ENCODE data around the gene CDCP2. TPM values are rescaled to one million over a fixed set of nuclear protein-coding genes. Genes with fewer than 3 reads are reported as not detected.

CDCP2 gene
- total and polyA plus RNA-seq, 2 of the 8 experiments (the other 6 are each of a cell fraction or from before 2014, with no cell fraction given), result not detected

DNA sequence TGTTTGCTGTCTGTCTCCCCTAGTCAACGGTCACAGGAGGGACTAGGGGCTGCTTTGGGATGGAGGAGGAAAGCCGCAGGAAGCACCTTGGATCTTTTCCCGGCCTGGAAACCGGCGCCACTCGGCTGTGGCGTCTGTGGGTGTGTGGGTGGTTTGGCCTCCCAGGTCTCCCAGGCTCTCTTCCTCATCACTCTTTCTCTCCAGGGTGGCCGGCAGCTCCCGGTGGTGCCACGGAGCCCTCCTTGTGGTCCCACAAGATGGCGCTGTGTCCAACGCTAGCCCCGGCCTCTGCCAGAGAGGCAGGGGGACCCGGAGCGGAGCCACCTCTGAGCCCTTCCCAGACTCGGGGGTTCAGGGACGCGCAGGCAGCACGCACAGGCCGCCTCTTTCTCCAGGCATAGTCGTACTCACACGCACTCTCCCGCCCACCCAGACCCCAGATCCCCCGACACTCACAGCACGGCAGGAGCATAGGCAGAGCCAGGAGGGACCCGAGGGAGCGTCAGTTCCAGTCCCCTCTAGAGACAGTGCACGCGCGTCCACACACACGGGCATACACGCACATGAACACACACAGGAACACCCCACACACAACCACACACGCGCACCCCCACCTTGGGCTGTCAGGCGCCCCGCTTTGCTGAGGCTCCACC lies 31.2 kb downstream of the CDCP2 start:
- no peak overlapping the region for H3K9ac ChIP-seq (replicated peaks in 1 of 4; ENCODE audit: extremely low read depth in 1 of 4, low read depth in 3 of 4, low read length in 3 of 4)
- H2AFZ ChIP-seq (ENCODE audit: low read length), result peak overlapping the region; percentile 85
- peak; percentile 65 for FAIRE-seq
- TF ChIP-seq GTF2F1 (IDR thresholded peaks at IDR 0.05; ENCODE audit: borderline replicate concordance, low read depth, low read length) (no peak), TCF12 (IDR thresholded peaks at IDR 0.05; ENCODE audit: low read depth, low read length) (no peak), HDAC6 (IDR thresholded peaks at IDR 0.05; ENCODE audit: low read depth, low read length) (no peak), SUZ12 (IDR thresholded peaks at IDR 0.05; ENCODE audit: low read length) (peak; percentile 31; the same call in 1 of the 2 replicates), POLR2A (IDR thresholded peaks at IDR 0.05; ENCODE audit: control extremely low read depth in 1 of 2, low read depth in 2 of 2, low read length in 2 of 2) (peak in 1 of 2 experiments; percentile 36; a peak in 1 of 3 replicates), TAF1 (IDR thresholded peaks at IDR 0.05; ENCODE audit: low read depth, low read length) (peak; percentile 44; the same call in 1 of the 2 replicates), RAD21 (IDR thresholded peaks at IDR 0.05 in 1 of 2, conservative IDR thresholded peaks at IDR 0.05 in 1 of 2; ENCODE audit: low read depth in 2 of 2, low read length in 2 of 2) (peak; percentile 83 to 92), YY1 (IDR thresholded peaks at IDR 0.05; ENCODE audit: low read depth, low read length) (peak; percentile 35; the same call in 1 of the 2 replicates)
- TF ChIP-seq, protein P1, sequence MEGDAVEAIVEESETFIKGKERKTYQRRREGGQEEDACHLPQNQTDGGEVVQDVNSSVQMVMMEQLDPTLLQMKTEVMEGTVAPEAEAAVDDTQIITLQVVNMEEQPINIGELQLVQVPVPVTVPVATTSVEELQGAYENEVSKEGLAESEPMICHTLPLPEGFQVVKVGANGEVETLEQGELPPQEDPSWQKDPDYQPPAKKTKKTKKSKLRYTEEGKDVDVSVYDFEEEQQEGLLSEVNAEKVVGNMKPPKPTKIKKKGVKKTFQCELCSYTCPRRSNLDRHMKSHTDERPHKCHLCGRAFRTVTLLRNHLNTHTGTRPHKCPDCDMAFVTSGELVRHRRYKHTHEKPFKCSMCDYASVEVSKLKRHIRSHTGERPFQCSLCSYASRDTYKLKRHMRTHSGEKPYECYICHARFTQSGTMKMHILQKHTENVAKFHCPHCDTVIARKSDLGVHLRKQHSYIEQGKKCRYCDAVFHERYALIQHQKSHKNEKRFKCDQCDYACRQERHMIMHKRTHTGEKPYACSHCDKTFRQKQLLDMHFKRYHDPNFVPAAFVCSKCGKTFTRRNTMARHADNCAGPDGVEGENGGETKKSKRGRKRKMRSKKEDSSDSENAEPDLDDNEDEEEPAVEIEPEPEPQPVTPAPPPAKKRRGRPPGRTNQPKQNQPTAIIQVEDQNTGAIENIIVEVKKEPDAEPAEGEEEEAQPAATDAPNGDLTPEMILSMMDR (IDR thresholded peaks at IDR 0.05; ENCODE audit: control extremely low read depth in 1 of 3, insufficient read depth in 1 of 3, low read depth in 1 of 3, low read length in 3 of 3), result peak; percentile 78 to 85 (median 84)

More for the DNA sequence above, 31.2 kb downstream of the CDCP2 start:
- H3K4me2 ChIP-seq (ENCODE audit: insufficient read depth in 1 of 2, low read depth in 2 of 2, low read length in 2 of 2), result peak overlapping the region; percentile 26 to 74
- no peak overlapping the region for H3K4ac ChIP-seq (replicated peaks; ENCODE audit: insufficient read length, low read depth, low read length)
- peak overlapping the region; percentile 1 to 45 (median 17); a peak in 5 of 8 replicates for H3K4me3 ChIP-seq (ENCODE audit: extremely low read depth in 1 of 4, insufficient read depth in 2 of 4, low read depth in 3 of 4, low read length in 4 of 4)
- H3K79me1 ChIP-seq (ENCODE audit: low read depth, low read length), result no peaks in the 10 kb centered on the region
- peak overlapping the region; percentile 95 for H2BK12ac ChIP-seq (ENCODE audit: low read depth, low read length)
- H3K4me1 ChIP-seq (replicated peaks in 1 of 4; ENCODE audit: control insufficient read depth in 3 of 4, insufficient read depth in 4 of 4, low read length in 3 of 4), result peaks cover 7 to 24% (median 15%) of the 10 kb centered on the region in 4 experiments
- POLR2A ChIA-PET (ENCODE audit: partially characterized antibody), result interaction anchor here (0.8 to 2.9 kb wide), 8 partner anchors 10 to 367 kb away, joined by 3 to 8 read pairs (median 4); partner anchors contain the start of genes CYB5RL and MRPL37
- H4K5ac ChIP-seq (ENCODE audit: insufficient read length, low read depth, low read length), result peak overlapping the region; percentile 19
- peaks cover 0 to 11% (median 8%) of the 10 kb centered on the region in 4 experiments; a peak in 5 of 7 replicates for H3K27me3 ChIP-seq (replicated peaks in 1 of 4; ENCODE audit: control insufficient read depth in 3 of 4, extremely low read depth in 1 of 4, insufficient read depth in 3 of 4, low read length in 3 of 4)
- no peak overlapping the region for H3K27ac ChIP-seq (ENCODE audit: low read depth, low read length)
- H3K9me3 ChIP-seq (ENCODE audit: insufficient read depth in 2 of 2, low read depth in 1 of 2, low read length in 1 of 2), result no peaks in the 10 kb centered on the region
- no peak overlapping the region for H2BK120ac ChIP-seq (replicated peaks; ENCODE audit: low read depth, low read length)
- H2BK15ac ChIP-seq (ENCODE audit: low read length), result peak overlapping the region; percentile 94
- H3K79me2 ChIP-seq (ENCODE audit: control insufficient read depth in 1 of 2, insufficient read depth in 2 of 2, low read length in 2 of 2), result no peaks in the 10 kb centered on the region
- peaks cover 0 to 7% of the 10 kb centered on the region in 2 experiments for H4K20me1 ChIP-seq (replicated peaks in 1 of 2; ENCODE audit: control insufficient read depth in 1 of 2, insufficient read depth in 2 of 2, low read length in 2 of 2)
- no peak overlapping the region for H2AK5ac ChIP-seq (ENCODE audit: low read depth, low read length)
- peak overlapping the region; percentile 75 for H4K91ac ChIP-seq (replicated peaks; ENCODE audit: insufficient read length, low read length)
- 17% methylated on average over 31 of the region's 36 CpGs; no CpG with 5 or more reads in 1 of the 2 experiments for WGBS, 2 experiments (ENCODE audit: extremely low coverage in 1 of 2, insufficient coverage in 1 of 2, insufficient read length in 1 of 2, insufficient replicate concordance in 2 of 2, low coverage in 1 of 2, low lambda C conversion rate in 2 of 2, missing lambda C conversion rate in 1 of 2)
- peak overlapping the region; percentile 94 for H4K8ac ChIP-seq (ENCODE audit: extremely low read depth, insufficient read depth, low read length)
- peak overlapping the region; percentile 64; the same call in 1 of the 2 replicates for H2BK20ac ChIP-seq (ENCODE audit: low read length)
- CTCF ChIA-PET (ENCODE audit: partially characterized antibody), result interaction anchor here (0.6 to 9.7 kb wide), 33 partner anchors 10 to 523 kb away, joined by 3 to 110 read pairs (median 5); partner anchors contain the start of genes CYB5RL and MRPL37
- H3K56ac ChIP-seq (replicated peaks; ENCODE audit: insufficient read length, low read depth, low read length), result no peak overlapping the region
- peak; percentile 56 to 94 for DNase-seq (ENCODE audit: low read depth in 1 of 2, low spot score in 2 of 2)
- H3K23ac ChIP-seq (ENCODE audit: insufficient read length), result no peak overlapping the region
- peaks cover 13% of the 10 kb centered on the region; the same call in 1 of the 2 replicates for H3K23me2 ChIP-seq (ENCODE audit: low read depth, low read length)
- no peaks in the 10 kb centered on the region for H3K36me3 ChIP-seq (ENCODE audit: control insufficient read depth in 2 of 4, insufficient read depth in 4 of 4, low read length in 3 of 4)
- H2BK5ac ChIP-seq (ENCODE audit: low read depth, low read length), result peak overlapping the region; percentile 7; the same call in 1 of the 2 replicates
- H3K18ac ChIP-seq (ENCODE audit: extremely low read depth, low read length), result peak overlapping the region; percentile 57
- no peak overlapping the region for H3K14ac ChIP-seq (ENCODE audit: insufficient read length)

All from H1 (cell line).